Measurements from ENCODE around the gene EIF3L. TPM values are rescaled to one million over a fixed set of nuclear protein-coding genes. Genes with fewer than 3 reads are reported as not detected.

The EIF3L gene
- total RNA-seq, 1 donor from 2014 or later: 420 TPM

GRCh38 chr22:37930952-37931440 lies 81.8 kb downstream of the EIF3L start:
- TF ChIP-seq, protein P1, sequence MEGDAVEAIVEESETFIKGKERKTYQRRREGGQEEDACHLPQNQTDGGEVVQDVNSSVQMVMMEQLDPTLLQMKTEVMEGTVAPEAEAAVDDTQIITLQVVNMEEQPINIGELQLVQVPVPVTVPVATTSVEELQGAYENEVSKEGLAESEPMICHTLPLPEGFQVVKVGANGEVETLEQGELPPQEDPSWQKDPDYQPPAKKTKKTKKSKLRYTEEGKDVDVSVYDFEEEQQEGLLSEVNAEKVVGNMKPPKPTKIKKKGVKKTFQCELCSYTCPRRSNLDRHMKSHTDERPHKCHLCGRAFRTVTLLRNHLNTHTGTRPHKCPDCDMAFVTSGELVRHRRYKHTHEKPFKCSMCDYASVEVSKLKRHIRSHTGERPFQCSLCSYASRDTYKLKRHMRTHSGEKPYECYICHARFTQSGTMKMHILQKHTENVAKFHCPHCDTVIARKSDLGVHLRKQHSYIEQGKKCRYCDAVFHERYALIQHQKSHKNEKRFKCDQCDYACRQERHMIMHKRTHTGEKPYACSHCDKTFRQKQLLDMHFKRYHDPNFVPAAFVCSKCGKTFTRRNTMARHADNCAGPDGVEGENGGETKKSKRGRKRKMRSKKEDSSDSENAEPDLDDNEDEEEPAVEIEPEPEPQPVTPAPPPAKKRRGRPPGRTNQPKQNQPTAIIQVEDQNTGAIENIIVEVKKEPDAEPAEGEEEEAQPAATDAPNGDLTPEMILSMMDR (IDR thresholded peaks at IDR 0.05; ENCODE audit: insufficient read depth, low read length, severe bottlenecking): no peak
- no peak for DNase-seq (ENCODE audit: low read depth)
- no peak for FAIRE-seq
- Histone ChIP-seq H3K27me3 (ENCODE audit: control insufficient read depth, insufficient read depth, low read length) (no peaks in the 10 kb centered on the region), H3K4me3 (ENCODE audit: low read depth, low read length) (no peak overlapping the region), H3K36me3 (ENCODE audit: control insufficient read depth, insufficient read depth, low read length) (peaks cover 63% of the 10 kb centered on the region)

DNA sequence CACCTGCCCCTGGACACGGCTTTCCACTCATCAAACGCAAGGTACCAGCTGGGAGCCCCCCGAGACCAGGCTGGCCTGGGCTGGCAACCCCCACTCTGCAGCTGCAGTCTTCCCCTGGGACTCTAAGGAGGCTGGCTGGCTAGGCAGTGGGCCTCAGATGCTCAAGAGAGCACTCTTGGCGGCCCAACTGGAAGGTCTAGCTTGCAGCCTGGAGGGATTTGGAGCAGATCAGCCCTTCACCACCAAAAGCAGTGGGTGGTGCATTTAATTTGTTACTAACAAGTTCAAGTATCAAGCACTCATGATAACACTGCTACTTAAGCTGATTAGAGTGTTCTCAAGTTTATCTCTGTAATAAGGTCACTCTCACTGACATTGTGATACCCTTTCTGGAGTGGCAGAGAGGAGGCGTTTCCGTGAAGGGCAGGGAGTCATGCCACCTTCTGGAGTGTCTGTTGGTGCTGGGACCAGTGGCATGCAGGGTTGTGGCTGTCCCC lies 82.7 kb downstream of the EIF3L start:
- FAIRE-seq: no peak
- no peaks in the 10 kb centered on the region for H3K27me3 ChIP-seq (ENCODE audit: control insufficient read depth, insufficient read depth, low read length)
- TF ChIP-seq, protein P1 (IDR thresholded peaks at IDR 0.05; ENCODE audit: insufficient read depth, low read length, severe bottlenecking): no peak
- H3K4me3 ChIP-seq (ENCODE audit: low read depth, low read length): no peak overlapping the region
- H3K36me3 ChIP-seq (ENCODE audit: control insufficient read depth, insufficient read depth, low read length): peaks cover 60% of the 10 kb centered on the region
- no peak for DNase-seq (ENCODE audit: low read depth)

- no peaks in the 10 kb centered on the region for H3K27me3 ChIP-seq (ENCODE audit: control insufficient read depth, insufficient read depth, low read length)
- TF ChIP-seq, protein P1 (IDR thresholded peaks at IDR 0.05; ENCODE audit: insufficient read depth, low read length, severe bottlenecking): no peak
- H3K4me3 ChIP-seq (ENCODE audit: low read depth, low read length): no peak overlapping the region
- FAIRE-seq (no peak), DNase-seq (ENCODE audit: low read depth) (no peak)
- H3K36me3 ChIP-seq (ENCODE audit: control insufficient read depth, insufficient read depth, low read length): peaks cover 59% of the 10 kb centered on the region
Measured at GRCh38 chr22:37932401-37932800, 83.2 kb downstream of the EIF3L start.

DNA sequence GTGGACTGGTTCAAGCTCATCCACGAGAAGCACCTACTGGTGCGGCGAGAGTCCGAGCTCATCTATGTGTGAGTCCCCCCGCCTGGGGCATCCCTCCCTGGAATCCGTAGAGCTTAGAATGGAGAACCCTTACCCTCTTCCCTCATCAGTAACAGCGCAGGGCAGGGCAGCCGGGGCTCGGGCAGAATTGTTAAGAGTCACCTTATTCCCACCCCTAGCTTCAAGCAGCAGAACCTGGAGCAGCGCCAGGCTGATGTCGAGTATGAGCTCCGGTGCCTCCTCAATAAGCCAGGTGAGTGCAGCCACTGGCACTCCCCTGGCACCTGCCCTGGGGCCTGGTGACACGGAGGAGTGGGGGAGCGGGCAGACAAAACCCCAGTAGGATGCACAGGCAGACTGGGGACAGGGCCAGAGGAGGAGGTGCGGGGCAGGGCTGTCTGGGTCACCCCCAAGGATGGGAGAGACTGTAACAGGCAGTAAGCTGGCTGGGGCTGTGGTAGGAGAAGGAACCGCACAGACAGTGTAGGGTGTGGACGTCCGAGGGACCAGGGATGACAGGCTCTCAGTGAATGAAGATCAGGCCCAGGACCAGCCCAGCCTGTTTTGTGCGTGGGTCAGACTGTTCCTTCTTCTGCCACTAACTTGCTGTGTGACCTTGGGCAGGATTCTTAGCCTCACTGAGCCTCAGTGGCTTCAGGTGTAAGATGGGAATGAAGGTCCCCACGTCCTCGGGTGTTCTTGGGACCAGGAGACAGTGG lies 83.8 kb downstream of the EIF3L start:
- no peaks in the 10 kb centered on the region for H3K27me3 ChIP-seq (ENCODE audit: control insufficient read depth, insufficient read depth, low read length)
- DNase-seq (ENCODE audit: low read depth) (no peak), FAIRE-seq (no peak)
- peaks cover 61% of the 10 kb centered on the region for H3K36me3 ChIP-seq (ENCODE audit: control insufficient read depth, insufficient read depth, low read length)
- TF ChIP-seq, protein P1 (IDR thresholded peaks at IDR 0.05; ENCODE audit: insufficient read depth, low read length, severe bottlenecking): no peak
- H3K4me3 ChIP-seq (ENCODE audit: low read depth, low read length): no peak overlapping the region

GRCh38 chr22:37933711-37934376 lies 84.6 kb downstream of the EIF3L start:
- DNase-seq (ENCODE audit: low read depth) (peak; percentile 77), FAIRE-seq (peak; percentile 98)
- Histone ChIP-seq H3K4me3 (ENCODE audit: low read depth, low read length) (no peak overlapping the region), H3K36me3 (ENCODE audit: control insufficient read depth, insufficient read depth, low read length) (peaks cover 62% of the 10 kb centered on the region), H3K27me3 (ENCODE audit: control insufficient read depth, insufficient read depth, low read length) (no peaks in the 10 kb centered on the region)
- TF ChIP-seq, protein P1 (IDR thresholded peaks at IDR 0.05; ENCODE audit: insufficient read depth, low read length, severe bottlenecking): peak; percentile 100

Other genes with a start within 250 kb of the EIF3L start
- gene GGA1, start 240.6 kb upstream of the EIF3L start, total RNA-seq: 36.1 and 41.5 TPM in 2 replicates
- gene SH3BP1, start 209.8 kb upstream of the EIF3L start, total RNA-seq: 15.5 and 15.6 TPM in 2 replicates
- gene PDXP, start 190.7 kb upstream of the EIF3L start, total RNA-seq: 2.2 and 3.4 TPM in 2 replicates
- gene LGALS1, start 173.8 kb upstream of the EIF3L start, total RNA-seq: 1,816 and 1,987 TPM in 2 replicates
- gene NOL12, start 163.1 kb upstream of the EIF3L start, total RNA-seq: 39.8 and 50.1 TPM in 2 replicates
- gene TRIOBP, start 152.4 kb upstream of the EIF3L start, total RNA-seq: 40.3 and 45.6 TPM in 2 replicates
- 12.8 and 27.6 TPM in 2 replicates for gene GCAT, start 41.5 kb upstream of the EIF3L start, total RNA-seq
- not detected in 2 replicates for gene GALR3, start 26.0 kb upstream of the EIF3L start, total RNA-seq
- 18.7 and 18.9 TPM in 2 replicates for gene ANKRD54, start 5.1 kb upstream of the EIF3L start, total RNA-seq
- gene MICALL1, start 56.9 kb downstream of the EIF3L start, total RNA-seq: 143 and 201 TPM in 2 replicates
- not detected in 2 replicates for gene C22orf23, start 104.2 kb downstream of the EIF3L start, total RNA-seq
- gene POLR2F, start 104.3 kb downstream of the EIF3L start, total RNA-seq: 23.7 and 41.0 TPM in 2 replicates
- gene SOX10, start 135.1 kb downstream of the EIF3L start, total RNA-seq: not detected in 2 replicates
- gene PICK1, start 208.0 kb downstream of the EIF3L start, total RNA-seq: 27.9 and 31.6 TPM in 2 replicates
- gene SLC16A8, start 234.8 kb downstream of the EIF3L start, total RNA-seq: 0.26 TPM in 1 of 2 replicates, not detected in the other

Data from bronchial epithelial cell (primary cell).